ENCODE measurements around the gene SDR42E2. TPM values are rescaled to one million over a fixed set of nuclear protein-coding genes. Genes with fewer than 3 reads are reported as not detected.
"Not testable (repeated sequence)": the region's sequence is repeated elsewhere in the genome, so short reads cannot be mapped to it uniquely, and the experiment has no call there.

Gene SDR42E2
- total RNA-seq, 6 donors from 2014 or later, result 0.17 to 0.59 (median 0.22) TPM; not detected in 3

GRCh38 chr16:22165508-22166285 is 3.4 kb downstream of the SDR42E2 start:
- Histone ChIP-seq H3K27ac (no peak overlapping the region), H3K4me1 (peaks cover 0 to 8% (median 6%) of the 10 kb centered on the region in 4 donors), H3K36me3 (no peaks in the 10 kb centered on the region), H3K4me3 (no peak overlapping the region), H3K27me3 (peaks cover 0 to 9% (median 2%) of the 10 kb centered on the region in 4 donors), H3K9me3 (no peaks in the 10 kb centered on the region)
- DNase-seq (no peak), ATAC-seq (ENCODE audit: low FRiP score in 2 of 2) (no peak)
- TF ChIP-seq EP300 (IDR thresholded peaks at IDR 0.05) (no peak), POLR2A (IDR thresholded peaks at IDR 0.05) (no peak), CTCF (IDR thresholded peaks at IDR 0.05) (no peak), POLR2AphosphoS5 (IDR thresholded peaks at IDR 0.05) (no peak)
- WGBS, 2 donors, result 85 to 89% methylated on average over 4 to 16 of the region's 16 CpGs

GRCh38 chr16:22171953-22172352 is 9.6 kb downstream of the SDR42E2 start:
- no peak for DNase-seq
- Histone ChIP-seq H3K36me3 (no peaks in the 10 kb centered on the region), H3K4me3 (no peak overlapping the region), H3K9me3 (no peaks in the 10 kb centered on the region), H3K27me3 (no peaks in the 10 kb centered on the region), H3K4me1 (no peaks in the 10 kb centered on the region), H3K27ac (no peak overlapping the region)
- WGBS, 2 donors, result 89 to 92% methylated on average over 2 to 6 of the region's 6 CpGs
- TF ChIP-seq CTCF (IDR thresholded peaks at IDR 0.05), result no peak
- no peak for TF ChIP-seq POLR2A (IDR thresholded peaks at IDR 0.05)
- no peak for TF ChIP-seq EP300 (IDR thresholded peaks at IDR 0.05)
- TF ChIP-seq POLR2AphosphoS5 (IDR thresholded peaks at IDR 0.05), result no peak
- peak in 1 of 2 donors; percentile 21 for ATAC-seq (ENCODE audit: low FRiP score in 2 of 2)

GRCh38 chr16:22172642-22173041 is 10.3 kb downstream of the SDR42E2 start:
- not testable (repeated sequence) for H3K27me3 ChIP-seq; H3K4me3 ChIP-seq; H3K27ac ChIP-seq; DNase-seq; ATAC-seq (ENCODE audit: low FRiP score in 2 of 2); H3K9me3 ChIP-seq; H3K4me1 ChIP-seq; H3K36me3 ChIP-seq
- 75 to 90% methylated on average over 1 of the region's 1 CpG for WGBS, 2 donors

- Histone ChIP-seq H3K4me3 (no peak overlapping the region), H3K36me3 (no peaks in the 10 kb centered on the region), H3K27ac (no peak overlapping the region), H3K9me3 (no peaks in the 10 kb centered on the region), H3K27me3 (no peaks in the 10 kb centered on the region), H3K4me1 (no peaks in the 10 kb centered on the region)
- ATAC-seq (ENCODE audit: low FRiP score in 2 of 2) (no peak), DNase-seq (no peak)
- 57 to 63% methylated on average over 8 to 9 of the region's 9 CpGs for WGBS, 2 donors
- TF ChIP-seq POLR2AphosphoS5 (IDR thresholded peaks at IDR 0.05) (no peak), POLR2A (IDR thresholded peaks at IDR 0.05) (no peak), EP300 (IDR thresholded peaks at IDR 0.05) (no peak), CTCF (IDR thresholded peaks at IDR 0.05) (no peak)
These were observed 12.3 kb downstream of the SDR42E2 start for GRCh38 chr16:22174642-22175041.

- WGBS, 2 donors, result 70 to 83% methylated on average over 15 to 18 of the region's 18 CpGs
- Histone ChIP-seq H3K36me3 (no peaks in the 10 kb centered on the region), H3K9me3 (no peaks in the 10 kb centered on the region), H3K27ac (no peak overlapping the region), H3K4me1 (no peaks in the 10 kb centered on the region), H3K4me3 (no peak overlapping the region), H3K27me3 (no peaks in the 10 kb centered on the region)
- DNase-seq (no peak), ATAC-seq (ENCODE audit: low FRiP score in 2 of 2) (peak; percentile 23 to 30)
- TF ChIP-seq CTCF (IDR thresholded peaks at IDR 0.05), result no peak
- no peak for TF ChIP-seq POLR2A (IDR thresholded peaks at IDR 0.05)
- no peak for TF ChIP-seq EP300 (IDR thresholded peaks at IDR 0.05)
- no peak for TF ChIP-seq POLR2AphosphoS5 (IDR thresholded peaks at IDR 0.05)
These were observed 15.9 kb downstream of the SDR42E2 start for GRCh38 chr16:22177968-22178930.
